ENCODE results near the gene CDK11B.

The CDK11B gene

GRCh38 chr1:1593834-1594601, 64.8 kb downstream of the CDK11B start:
- H3K4me3 ChIP-seq (ENCODE audit: low read depth, low read length) = no peak overlapping the region
- no peak for DNase-seq (ENCODE audit: low read depth)
- TF ChIP-seq CTCF (IDR thresholded peaks at IDR 0.05; ENCODE audit: control insufficient read depth, extremely low read depth, insufficient read depth) = no peak

DNA sequence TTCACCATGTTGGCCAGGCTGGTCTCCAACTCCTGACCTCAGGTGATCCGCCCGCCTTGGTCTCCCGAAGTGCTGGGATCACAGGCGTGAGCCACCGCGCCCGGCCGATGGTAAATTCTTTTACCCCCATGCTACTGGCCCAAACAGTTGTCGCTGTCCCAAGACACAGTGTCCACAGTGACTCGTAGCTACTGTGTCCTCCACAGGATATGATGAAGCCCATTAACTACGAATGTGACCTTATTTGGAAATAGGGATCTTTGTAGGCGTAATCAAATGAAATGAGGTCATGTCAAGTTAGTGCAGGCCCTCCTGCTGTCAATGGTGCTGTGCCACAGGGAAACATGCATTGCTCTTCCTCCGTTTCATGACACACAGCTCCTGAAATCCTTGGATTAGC, 67.4 kb downstream of the CDK11B start:
- H3K4me3 ChIP-seq (ENCODE audit: low read depth, low read length) = no peak overlapping the region
- DNase-seq (ENCODE audit: low read depth) = no peak
- no peak for TF ChIP-seq CTCF (IDR thresholded peaks at IDR 0.05; ENCODE audit: control insufficient read depth, extremely low read depth, insufficient read depth)
